B cell (primary cell): ENCODE measurements around the gene LCE3E. TPM values are rescaled to one million over a fixed set of nuclear protein-coding genes. Genes with fewer than 3 reads are reported as not detected.

Experiments
- ATAC-seq: fragments of 200-7000 bp; cut with Tn5 transposase; one replicate; pipeline ENCODE4 v1.10.0; 2021; ENCODE audit warnings: low read depth, mild to moderate bottlenecking, moderate number of reproducible peaks, moderate library complexity
- CTCF ChIA-PET: fragments of 350-600 bp; sonication (Branson Sonifier 250); formaldehyde crosslinking; loops from one replicate; lab custom pipeline; 2021; ENCODE audit warnings: antibody characterized with exemption, inconsistent platforms; lab: Charles Lee
- POLR2A ChIA-PET: fragments of 350-600 bp; sonication (Branson Sonifier 250); formaldehyde crosslinking; loops from one replicate; lab custom pipeline; 2021; ENCODE audit warnings: antibody characterized with exemption; lab: Charles Lee
- DNase-seq: peaks from one replicate; pipeline ENCODE4 v3.0.0; 2013
- H2AFZ ChIP-seq: 2 replicates; pipeline ENCODE4 v1.6.1; 2012; ENCODE audit warnings: mild to moderate bottlenecking, low read depth, low read length; ENCODE audit not compliant: insufficient read depth, poor library complexity, severe bottlenecking
- H3K27ac ChIP-seq, 2 donors: 1 replicate in 1 of 2; 2 replicates in 1 of 2; pipeline ENCODE4 v1.5.1; 2012 to 2013; ENCODE audit warnings: low read length in 2 of 2, mild to moderate bottlenecking in 2 of 2, moderate library complexity in 1 of 2
- H3K27me3 ChIP-seq, 4 experiments: fragments of 200-600 bp in 1 of 4; sonication (generic) in 1 of 4; replicated peaks in 1 of 4; 1 replicate in 2 of 4; 2 replicates in 2 of 4; pipeline versions ENCODE4 v1.6.1 to v1.7.0; 2013 to 2016; ENCODE audit warnings: low read length in 3 of 4, mild to moderate bottlenecking in 2 of 4, mixed read lengths in 1 of 4, moderate library complexity in 1 of 4; ENCODE audit not compliant: insufficient read depth in 4 of 4, control insufficient read depth in 3 of 4; ENCODE audit errors: control extremely low read depth in 1 of 4
- H3K36me3 ChIP-seq, 2 experiments: replicated peaks in 1 of 2; 1 replicate in 1 of 2; 2 replicates in 1 of 2; pipeline versions ENCODE4 v1.6.1 to v1.7.1; 2013; ENCODE audit warnings: low read length in 1 of 2; ENCODE audit not compliant: insufficient read depth in 2 of 2, control insufficient read depth in 1 of 2; ENCODE audit errors: control extremely low read depth in 1 of 2, extremely low read depth in 1 of 2
- H3K4me1 ChIP-seq, 2 donors: fragments of 200-600 bp in 1 of 2; sonication (generic) in 1 of 2; 1 replicate in 1 of 2; 2 replicates in 1 of 2; pipeline versions ENCODE4 v1.5.1 to v1.6.1; 2013 to 2017; ENCODE audit warnings: low read length in 2 of 2; ENCODE audit not compliant: control insufficient read depth in 2 of 2, insufficient read depth in 2 of 2
- H3K4me2 ChIP-seq: replicated peaks from 2 replicates; pipeline ENCODE3; 2012; ENCODE audit warnings: mild to moderate bottlenecking, low read depth, low read length; ENCODE audit not compliant: poor library complexity, severe bottlenecking
- H3K4me3 ChIP-seq, 5 experiments: fragments of 200-600 bp in 1 of 5; sonication (generic) in 1 of 5; 1 replicate in 3 of 5; 2 replicates in 2 of 5; pipeline versions ENCODE4 v1.5.1 to v1.7.0; 2011 to 2016; ENCODE audit warnings: low read length in 4 of 5, mild to moderate bottlenecking in 4 of 5, low read depth in 2 of 5, control low read depth in 1 of 5, moderate library complexity in 1 of 5; ENCODE audit not compliant: insufficient read depth in 1 of 5; ENCODE audit errors: control extremely low read depth in 1 of 5, extremely low read depth in 1 of 5
- H3K79me2 ChIP-seq: fragments of 200-600 bp; sonication (generic); one replicate; pipeline ENCODE4 v1.6.0; 2016; ENCODE audit warnings: low read length; ENCODE audit not compliant: control insufficient read depth, insufficient read depth
- H3K9ac ChIP-seq: fragments of 200-600 bp; sonication (generic); 2 replicates; pipeline ENCODE4 v1.6.1; 2017; ENCODE audit warnings: mild to moderate bottlenecking, low read length, moderate library complexity
- H3K9me3 ChIP-seq, 3 donors: one replicate each; pipeline versions ENCODE4 v1.6.1 to v1.7.1; 2013; ENCODE audit warnings: low read length in 2 of 3; ENCODE audit not compliant: control insufficient read depth in 2 of 3, insufficient read depth in 1 of 3; ENCODE audit errors: control extremely low read depth in 1 of 3
- H4K20me1 ChIP-seq: 2 replicates; pipeline ENCODE4 v1.6.0; 2012; ENCODE audit warnings: mild to moderate bottlenecking, low read length; ENCODE audit not compliant: insufficient read depth, control insufficient read depth, poor library complexity, severe bottlenecking
- H3K27ac Mint-ChIP-seq: one replicate; pipeline ENCODE4 v1.8.0; 2021; ENCODE audit warnings: mixed read lengths
- H3K27me3 Mint-ChIP-seq: one replicate; pipeline ENCODE4 v1.8.0; 2021; ENCODE audit warnings: mixed read lengths
- H3K4me1 Mint-ChIP-seq: one replicate; pipeline ENCODE4 v1.8.0; 2021; ENCODE audit warnings: mixed read lengths
- H3K4me3 Mint-ChIP-seq: one replicate; pipeline ENCODE4 v1.8.0; 2021; ENCODE audit warnings: mixed read lengths
- H3K9me3 Mint-ChIP-seq: one replicate; pipeline ENCODE4 v1.8.0; 2022; ENCODE audit warnings: mixed read lengths; ENCODE audit not compliant: insufficient read depth
- EZH2 ChIP-seq: IDR thresholded peaks from 2 replicates; pipeline ENCODE4 v1.6.1; 2012; ENCODE audit warnings: borderline replicate concordance, low read depth, mild to moderate bottlenecking, moderate library complexity, low read length; ENCODE audit not compliant: insufficient read depth, poor library complexity, severe bottlenecking
- WGBS: methylation state at CpG from one replicate; pipeline ENCODE4 v1.1.5; 2013; ENCODE audit warnings: missing lambda C conversion rate; ENCODE audit not compliant: insufficient coverage; 5-methylcytosine and 5-hydroxymethylcytosine counted together
- intact Hi-C: fragments of 100-400 bp; cut with micrococcal nuclease; formaldehyde crosslinking; loops from one replicate; pipeline ENCODE4 v1.10.0; 2022
- polyA plus RNA-seq: library from polyadenylated mRNA; depleted of rRNA; stranded (reverse); fragments of >200 nt; gene quantifications from 2 replicates; pipeline ENCODE4 v1.2.3, GENCODE V29; 2012
- total RNA-seq, 2 donors: library from RNA; stranded (reverse); fragments of 120-200 nt in 1 of 2; gene quantifications; 1 replicate in 1 of 2; 2 replicates in 1 of 2; pipeline versions ENCODE4 v1.2.3 to v1.2.4, GENCODE V29; 2013 to 2022
- TF ChIP-seq, protein P1 (sequence below): fragments of 200-600 bp; IDR thresholded peaks from one replicate; pipeline ENCODE4 v1.8.0; 2022; ENCODE audit warnings: antibody characterized with exemption, mild to moderate bottlenecking

The LCE3E gene
- total and polyA plus RNA-seq, 2 donors (not counting 1 experiment from before 2014, with no cell fraction given), result not detected

DNA sequence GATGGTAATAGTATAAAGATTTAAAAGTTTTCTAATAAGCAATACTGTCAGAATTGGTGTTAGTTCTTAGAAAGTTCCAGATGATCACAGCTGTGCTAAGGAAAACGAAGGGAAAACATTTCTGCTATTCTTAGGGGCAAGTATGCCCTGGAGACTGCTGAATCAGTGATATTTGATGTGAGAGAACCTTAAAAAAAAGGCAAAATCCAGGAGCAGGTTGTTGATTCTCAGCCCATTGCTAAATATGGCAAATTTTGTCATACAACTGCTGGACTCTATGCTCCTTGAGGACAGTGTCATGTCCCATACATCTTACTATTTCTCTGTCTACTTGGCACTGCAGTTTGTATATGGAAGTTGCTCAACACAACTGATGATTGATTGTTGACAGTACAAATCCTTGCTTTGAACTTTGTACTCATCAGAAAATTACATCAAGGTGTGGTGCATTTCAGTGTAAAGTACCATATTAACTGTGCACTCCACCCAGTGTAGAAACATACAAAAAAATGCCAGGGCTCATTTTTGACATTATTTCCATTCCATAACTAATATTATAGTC lies 41.4 kb downstream of the LCE3E start:
- intact Hi-C loops, result no loop called here
- Mint-ChIP-seq H3K9me3 (no peaks in the 10 kb centered on the region), H3K27me3 (peaks cover 20% of the 10 kb centered on the region), H3K4me1 (no peaks in the 10 kb centered on the region), H3K27ac (no peak overlapping the region), H3K4me3 (no peak overlapping the region)
- Histone ChIP-seq H3K4me2 (no peak overlapping the region), H2AFZ (no peak overlapping the region), H3K27me3 (no peaks in the 10 kb centered on the region), H3K79me2 (no peaks in the 10 kb centered on the region), H4K20me1 (no peaks in the 10 kb centered on the region), H3K4me3 (no peak overlapping the region), H3K27ac (no peak overlapping the region), H3K9ac (no peak overlapping the region), H3K9me3 (peaks cover 0 to 2% (median 0%) of the 10 kb centered on the region in 3 donors), H3K36me3 (no peaks in the 10 kb centered on the region), H3K4me1 (no peaks in the 10 kb centered on the region)
- DNase-seq, result no peak
- TF ChIP-seq EZH2, result no peak
- TF ChIP-seq, protein P1, sequence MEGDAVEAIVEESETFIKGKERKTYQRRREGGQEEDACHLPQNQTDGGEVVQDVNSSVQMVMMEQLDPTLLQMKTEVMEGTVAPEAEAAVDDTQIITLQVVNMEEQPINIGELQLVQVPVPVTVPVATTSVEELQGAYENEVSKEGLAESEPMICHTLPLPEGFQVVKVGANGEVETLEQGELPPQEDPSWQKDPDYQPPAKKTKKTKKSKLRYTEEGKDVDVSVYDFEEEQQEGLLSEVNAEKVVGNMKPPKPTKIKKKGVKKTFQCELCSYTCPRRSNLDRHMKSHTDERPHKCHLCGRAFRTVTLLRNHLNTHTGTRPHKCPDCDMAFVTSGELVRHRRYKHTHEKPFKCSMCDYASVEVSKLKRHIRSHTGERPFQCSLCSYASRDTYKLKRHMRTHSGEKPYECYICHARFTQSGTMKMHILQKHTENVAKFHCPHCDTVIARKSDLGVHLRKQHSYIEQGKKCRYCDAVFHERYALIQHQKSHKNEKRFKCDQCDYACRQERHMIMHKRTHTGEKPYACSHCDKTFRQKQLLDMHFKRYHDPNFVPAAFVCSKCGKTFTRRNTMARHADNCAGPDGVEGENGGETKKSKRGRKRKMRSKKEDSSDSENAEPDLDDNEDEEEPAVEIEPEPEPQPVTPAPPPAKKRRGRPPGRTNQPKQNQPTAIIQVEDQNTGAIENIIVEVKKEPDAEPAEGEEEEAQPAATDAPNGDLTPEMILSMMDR, result no peak
- ChIA-PET POLR2A (no interaction called here), CTCF (no interaction called here)
- WGBS, result 50% methylated on average over 1 of the region's 1 CpG
- no peak for ATAC-seq

DNA sequence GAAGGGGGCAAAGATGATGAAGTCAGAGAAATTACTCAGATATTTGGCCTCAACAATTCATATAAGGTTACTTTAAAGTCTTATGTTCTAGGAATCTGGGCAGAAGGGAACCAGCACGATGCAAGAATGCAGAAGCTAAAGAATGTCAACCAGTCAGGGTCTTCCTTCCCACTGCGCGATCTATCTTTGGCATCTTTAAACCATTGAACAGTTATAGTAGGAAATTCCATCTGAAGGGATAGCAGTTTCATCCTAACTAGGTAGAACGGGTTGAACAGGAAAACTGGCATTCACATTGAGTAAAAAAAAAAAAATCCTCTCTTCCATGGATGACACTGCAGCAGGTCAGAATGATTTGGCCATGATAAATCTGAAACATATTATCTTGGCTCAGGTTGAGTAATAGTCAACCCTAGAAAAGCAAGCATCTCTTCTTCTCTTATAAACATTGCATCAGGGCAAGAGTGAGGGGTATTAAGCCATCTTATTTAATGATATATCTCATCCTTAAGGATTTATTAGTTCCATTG lies 46.0 kb downstream of the LCE3E start:
- no peaks in the 10 kb centered on the region for H3K4me1 ChIP-seq
- no peak overlapping the region for H3K4me3 ChIP-seq
- no peak overlapping the region for H3K9ac ChIP-seq
- H3K27ac ChIP-seq, result no peak overlapping the region
- no peaks in the 10 kb centered on the region for H4K20me1 ChIP-seq
- no peaks in the 10 kb centered on the region for H3K79me2 ChIP-seq
- H3K27me3 ChIP-seq, result peaks cover 0 to 16% (median 9%) of the 10 kb centered on the region in 4 experiments
- Mint-ChIP-seq H3K4me1 (no peaks in the 10 kb centered on the region), H3K27ac (no peak overlapping the region), H3K4me3 (no peak overlapping the region), H3K27me3 (peaks cover 25% of the 10 kb centered on the region), H3K9me3 (no peaks in the 10 kb centered on the region)
- TF ChIP-seq, protein P1, result no peak
- TF ChIP-seq EZH2, result no peak
- no peak overlapping the region for H2AFZ ChIP-seq
- ChIA-PET CTCF (no interaction called here), POLR2A (no interaction called here)
- intact Hi-C loops, result no loop called here
- ATAC-seq, result no peak
- no peaks in the 10 kb centered on the region for H3K36me3 ChIP-seq
- 92% methylated on average over 2 of the region's 4 CpGs for WGBS
- H3K9me3 ChIP-seq, result peaks cover 0 to 2% (median 0%) of the 10 kb centered on the region in 3 donors
- no peak overlapping the region for H3K4me2 ChIP-seq
- no peak for DNase-seq
